ENCODE results near the gene PSPH. TPM values are rescaled to one million over a fixed set of nuclear protein-coding genes. Genes with fewer than 3 reads are reported as not detected.
"Not testable (repeated sequence)": the region's sequence is repeated elsewhere in the genome, so short reads cannot be mapped to it uniquely, and the experiment has no call there.

The PSPH gene
- polyA plus RNA-seq, 1 donor: 16.9 TPM

GRCh38 chr7:56063500-56063881 lies 12.2 kb upstream of the PSPH start:
- DNase-seq (ENCODE audit: low read depth): no peak

- DNase-seq (ENCODE audit: low read depth): no peak
These were observed 11.1 kb upstream of the PSPH start for GRCh38 chr7:56062382-56062781.

- no peak for DNase-seq (ENCODE audit: low read depth)
These were observed 2.7 kb upstream of the PSPH start for GRCh38 chr7:56053993-56054392.

GRCh38 chr7:56053379-56053778 lies 2.1 kb upstream of the PSPH start:
- DNase-seq (ENCODE audit: low read depth): no peak

- DNase-seq (ENCODE audit: low read depth): no peak
These were observed 248 bp downstream of the PSPH start for GRCh38 chr7:56051053-56051338.

- not testable (repeated sequence) for DNase-seq (ENCODE audit: low read depth)
These were observed 2.5 kb downstream of the PSPH start for GRCh38 chr7:56048763-56049162.

- DNase-seq (ENCODE audit: low read depth): no peak
These were observed 3.0 kb downstream of the PSPH start for GRCh38 chr7:56048245-56048644.

- DNase-seq (ENCODE audit: low read depth): not testable (repeated sequence)
These were observed 3.7 kb downstream of the PSPH start for GRCh38 chr7:56047446-56048116.

- DNase-seq (ENCODE audit: low read depth): no peak
These were observed 4.4 kb downstream of the PSPH start for GRCh38 chr7:56046721-56047445.

- DNase-seq (ENCODE audit: low read depth): not testable (repeated sequence)
These were observed 5.5 kb downstream of the PSPH start for GRCh38 chr7:56045758-56046157.

- no peak for DNase-seq (ENCODE audit: low read depth)
These were observed 10.5 kb downstream of the PSPH start for GRCh38 chr7:56040730-56041129.

GRCh38 chr7:56033671-56034432 lies 17.4 kb downstream of the PSPH start:
- no peak for DNase-seq (ENCODE audit: low read depth)

- DNase-seq (ENCODE audit: low read depth): not testable (repeated sequence)
These were observed 18.7 kb downstream of the PSPH start for GRCh38 chr7:56032578-56032977.

- DNase-seq (ENCODE audit: low read depth): not testable (repeated sequence)
These were observed 19.7 kb downstream of the PSPH start for GRCh38 chr7:56031556-56031955.

- no peak for DNase-seq (ENCODE audit: low read depth)
These were observed 20.9 kb downstream of the PSPH start for GRCh38 chr7:56030340-56030739.

- DNase-seq (ENCODE audit: low read depth): no peak
These were observed 22.2 kb downstream of the PSPH start for GRCh38 chr7:56028942-56029630.

- DNase-seq (ENCODE audit: low read depth): no peak
These were observed 24.7 kb downstream of the PSPH start for GRCh38 chr7:56026538-56026937.

GRCh38 chr7:56023500-56023899 lies 27.7 kb downstream of the PSPH start:
- no peak for DNase-seq (ENCODE audit: low read depth)

GRCh38 chr7:56019501-56019900 lies 31.7 kb downstream of the PSPH start:
- no peak for DNase-seq (ENCODE audit: low read depth)

- DNase-seq (ENCODE audit: low read depth): not testable (repeated sequence)
These were observed 34.2 kb downstream of the PSPH start for GRCh38 chr7:56017015-56017414.

GRCh38 chr7:56009695-56010094 lies 41.5 kb downstream of the PSPH start:
- DNase-seq (ENCODE audit: low read depth): no peak

GRCh38 chr7:56007891-56008290 lies 43.4 kb downstream of the PSPH start:
- no peak for DNase-seq (ENCODE audit: low read depth)

Measured in forelimb muscle (tissue), 1 donor.